Subcutaneous adipose tissue (tissue), 4 donors: ENCODE results near the gene ZNF687. TPM values are rescaled to one million over a fixed set of nuclear protein-coding genes. Genes with fewer than 3 reads are reported as not detected.

Experiments used
- total RNA-seq, 4 donors: library from RNA; depleted of rRNA; stranded (reverse); fragments of >200 nt; gene quantifications; one replicate each; pipeline ENCODE4 v1.1.0, GENCODE V29; 2016
- TF ChIP-seq, protein P1 (sequence below): fragments of 450-650 bp; IDR thresholded peaks from one replicate; pipeline ENCODE4 v1.5.1; 2016; ENCODE audit warnings: low read depth, mild to moderate bottlenecking, control low read depth, antibody characterized with exemption, moderate library complexity

The ZNF687 gene
- 10 to 100 TPM in 3 of 4 donors, 1 to 10 TPM in 1; 7.8 to 19.8 (median 17.7) TPM for total RNA-seq

- TF ChIP-seq, protein P1, sequence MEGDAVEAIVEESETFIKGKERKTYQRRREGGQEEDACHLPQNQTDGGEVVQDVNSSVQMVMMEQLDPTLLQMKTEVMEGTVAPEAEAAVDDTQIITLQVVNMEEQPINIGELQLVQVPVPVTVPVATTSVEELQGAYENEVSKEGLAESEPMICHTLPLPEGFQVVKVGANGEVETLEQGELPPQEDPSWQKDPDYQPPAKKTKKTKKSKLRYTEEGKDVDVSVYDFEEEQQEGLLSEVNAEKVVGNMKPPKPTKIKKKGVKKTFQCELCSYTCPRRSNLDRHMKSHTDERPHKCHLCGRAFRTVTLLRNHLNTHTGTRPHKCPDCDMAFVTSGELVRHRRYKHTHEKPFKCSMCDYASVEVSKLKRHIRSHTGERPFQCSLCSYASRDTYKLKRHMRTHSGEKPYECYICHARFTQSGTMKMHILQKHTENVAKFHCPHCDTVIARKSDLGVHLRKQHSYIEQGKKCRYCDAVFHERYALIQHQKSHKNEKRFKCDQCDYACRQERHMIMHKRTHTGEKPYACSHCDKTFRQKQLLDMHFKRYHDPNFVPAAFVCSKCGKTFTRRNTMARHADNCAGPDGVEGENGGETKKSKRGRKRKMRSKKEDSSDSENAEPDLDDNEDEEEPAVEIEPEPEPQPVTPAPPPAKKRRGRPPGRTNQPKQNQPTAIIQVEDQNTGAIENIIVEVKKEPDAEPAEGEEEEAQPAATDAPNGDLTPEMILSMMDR = no peak
These were observed at the start of gene ZNF687 for GRCh38 chr1:151281969-151282882. Gene ZNF687 (plus strand): TSS chr1:151282299. CDS start chr1:151286292, 3,993 bp downstream.

GRCh38 chr1:151235235-151235634, 46.9 kb upstream of the ZNF687 start:
- TF ChIP-seq, protein P1 = no peak

DNA sequence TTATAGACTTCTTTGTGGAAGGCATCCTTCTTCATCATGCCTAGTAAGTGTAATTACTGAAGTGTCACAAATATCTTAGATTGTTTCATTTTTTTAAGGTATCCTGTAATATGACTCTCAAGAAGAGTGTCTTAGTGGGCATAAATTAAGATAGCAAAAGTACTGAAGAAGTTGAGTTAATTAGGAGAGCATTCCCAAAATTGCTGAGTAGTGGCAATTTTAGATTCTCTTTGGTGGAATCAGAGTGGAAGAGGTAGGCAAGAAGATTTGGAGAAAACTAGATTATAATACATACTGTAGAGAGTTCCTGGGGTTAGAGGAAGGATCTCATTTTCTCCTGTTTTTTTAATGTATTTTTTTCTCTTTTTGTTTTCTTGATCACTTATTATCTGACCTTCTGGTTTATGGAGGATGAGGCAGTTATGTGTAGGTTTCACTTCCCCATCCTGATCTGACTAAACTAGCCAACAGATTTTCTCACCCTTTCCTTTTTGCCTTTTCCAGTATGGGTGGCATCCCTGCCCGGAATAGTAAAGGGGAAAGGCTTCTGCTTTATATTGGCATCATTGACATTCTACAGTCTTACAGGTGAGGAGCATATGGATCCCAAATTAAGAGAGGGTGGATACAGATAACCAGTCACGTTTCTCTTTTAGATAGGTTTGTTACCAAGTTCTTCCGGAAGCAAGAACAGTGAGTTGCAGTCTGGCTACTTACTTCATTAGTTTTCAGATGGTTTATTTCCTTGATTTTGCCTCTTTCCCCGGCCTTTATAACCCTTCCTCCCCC, 44.2 kb upstream of the ZNF687 start:
- TF ChIP-seq, protein P1 = no peak

GRCh38 chr1:151238467-151238739, 43.7 kb upstream of the ZNF687 start:
- TF ChIP-seq, protein P1 = no peak

DNA sequence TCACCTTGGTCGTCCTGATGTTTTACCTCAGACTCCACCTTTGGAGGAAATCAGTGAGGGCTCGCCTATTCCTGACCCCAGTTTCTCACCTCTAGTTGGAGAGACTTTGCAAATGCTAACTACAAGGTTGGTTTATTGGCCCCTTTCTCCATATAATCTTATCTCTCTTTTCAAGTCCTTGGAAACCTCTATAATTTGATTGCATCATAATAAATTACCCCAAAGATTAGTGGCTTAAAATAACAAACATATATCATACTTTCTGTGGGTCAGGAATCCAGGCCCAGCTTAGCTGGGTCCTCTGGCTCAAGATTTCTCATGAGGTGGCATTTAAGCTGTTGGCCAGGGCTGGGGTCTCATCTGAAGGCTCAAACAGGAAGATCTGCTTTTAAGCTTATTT, 39.7 kb upstream of the ZNF687 start:
- TF ChIP-seq, protein P1 = no peak

- TF ChIP-seq, protein P1 = no peak
These were observed 38.3 kb upstream of the ZNF687 start for GRCh38 chr1:151243683-151244216.

- TF ChIP-seq, protein P1 = no peak
These were observed 35.3 kb upstream of the ZNF687 start for GRCh38 chr1:151246786-151247185.
